SK-N-SH treated with all-trans-retinoic acid at 6 μM for 48 hours (cell line): Measurements from ENCODE around the gene EGR1.

Source experiments
- PATZ1 ChIP-seq: fragments of 250-450 bp; sonication (Bioruptor Pico); IDR thresholded peaks from 2 replicates; pipeline ENCODE4 v1.8.0; 2020; ENCODE audit warnings: mild to moderate bottlenecking, moderate library complexity, borderline replicate concordance
- RARB ChIP-seq: fragments of 250-450 bp; sonication (Bioruptor Pico); IDR thresholded peaks from 2 replicates; pipeline ENCODE4 v1.8.0; 2021; ENCODE audit warnings: mild to moderate bottlenecking, moderate library complexity
- ZNF565 ChIP-seq: fragments of 450-650 bp; formaldehyde crosslinking; conservative IDR thresholded peaks from 2 replicates; pipeline ENCODE4 v1.5.0; 2020; ENCODE audit warnings: low read depth, mild to moderate bottlenecking, moderate library complexity

- TF ChIP-seq PATZ1 (CRISPR knock-in tag) (no peak), RARB (CRISPR knock-in tag) (no peak), ZNF565 (CRISPR knock-in tag) (no peak)
Measured at GRCh38 chr5:138455232-138455930, 9.9 kb upstream of the EGR1 start.
